Caco-2 (cell line): ENCODE measurements around the gene ADAMTSL4. TPM values are rescaled to one million over a fixed set of nuclear protein-coding genes. Genes with fewer than 3 reads are reported as not detected.

ENCODE experiments used
- BruUV-seq: library from RNA; stranded (reverse); fragments of 400-500 nt; replicated peaks from 2 replicates; lab custom pipeline; 2021; lab: Mats Ljungman, UMichigan
- CTCF ChIA-PET: fragments of 300-600 bp; sonication (Branson Sonifier 250); formaldehyde crosslinking; loops from one replicate; lab custom pipeline; 2022; ENCODE audit warnings: antibody characterized with exemption; lab: Charles Lee
- POLR2A ChIA-PET: fragments of 300-600 bp; sonication (Branson Sonifier 250); formaldehyde crosslinking; loops from one replicate; lab custom pipeline; 2022; ENCODE audit warnings: antibody characterized with exemption; lab: Charles Lee
- DNase-seq, 2 experiments: peaks; one replicate each; pipeline versions ENCODE4 v3.0.0 to v3.0.0-alpha.2; 2020 to 2022
- H3K27me3 ChIP-seq: replicated peaks from 2 replicates; pipeline ENCODE4 v1.6.0; 2011; ENCODE audit warnings: low read length; ENCODE audit not compliant: control insufficient read depth, insufficient read depth
- H3K36me3 ChIP-seq: 2 replicates; pipeline ENCODE4 v1.5.1; 2011; ENCODE audit warnings: low read length; ENCODE audit not compliant: control insufficient read depth, insufficient read depth
- H3K4me1 ChIP-seq: fragments of 250-450 bp; sonication (Bioruptor Pico); 2 replicates; pipeline ENCODE4 v1.5.1; 2020; ENCODE audit warnings: mild to moderate bottlenecking
- H3K4me3 ChIP-seq: 2 replicates; pipeline ENCODE4 v1.5.1; 2011; ENCODE audit warnings: low read depth, mild to moderate bottlenecking, control low read depth, low read length
- H3K9me3 ChIP-seq: fragments of 250-450 bp; sonication (Bioruptor Pico); 2 replicates; pipeline ENCODE4 v1.5.1; 2020; ENCODE audit warnings: mild to moderate bottlenecking, moderate library complexity
- H3K27ac Mint-ChIP-seq: one replicate; pipeline ENCODE4 v1.8.0; 2022; ENCODE audit warnings: mixed read lengths; ENCODE audit not compliant: unreplicated experiment
- H3K27me3 Mint-ChIP-seq: one replicate; pipeline ENCODE4 v1.8.0; 2022; ENCODE audit warnings: mixed read lengths; ENCODE audit not compliant: insufficient read depth, unreplicated experiment
- H3K36me3 Mint-ChIP-seq: one replicate; pipeline ENCODE4 v1.8.0; 2022; ENCODE audit warnings: mild to moderate bottlenecking, mixed read lengths; ENCODE audit not compliant: insufficient read depth, unreplicated experiment
- H3K4me1 Mint-ChIP-seq: one replicate; pipeline ENCODE4 v1.8.0; 2022; ENCODE audit warnings: low read depth, mixed read lengths; ENCODE audit not compliant: unreplicated experiment
- H3K4me3 Mint-ChIP-seq: one replicate; pipeline ENCODE4 v1.8.0; 2022; ENCODE audit warnings: mild to moderate bottlenecking, moderate library complexity, mixed read lengths; ENCODE audit not compliant: unreplicated experiment
- H3K9me3 Mint-ChIP-seq: one replicate; pipeline ENCODE4 v1.8.0; 2022; ENCODE audit warnings: mixed read lengths; ENCODE audit not compliant: unreplicated experiment
- intact Hi-C: fragments of 100-400 bp; cut with micrococcal nuclease; formaldehyde crosslinking; loops from one replicate; pipeline ENCODE4 v1.10.0; 2022; ENCODE audit not compliant: unreplicated experiment
- total RNA-seq: library from RNA; stranded (reverse); gene quantifications from 2 replicates; pipeline ENCODE4 v1.2.3, GENCODE V29; 2022
- TF ChIP-seq, protein P1 (sequence below), 2 experiments: fragments of 200-600 bp in 1 of 2; IDR thresholded peaks; 1 replicate in 1 of 2; 2 replicates in 1 of 2; pipeline versions ENCODE4 v1.5.1 to v1.8.0; 2011 to 2022; ENCODE audit warnings: antibody characterized with exemption in 1 of 2, control low read depth in 1 of 2, inconsistent platforms in 1 of 2, low read depth in 1 of 2, low read length in 1 of 2, mild to moderate bottlenecking in 1 of 2, moderate library complexity in 1 of 2; ENCODE audit not compliant: insufficient read depth in 1 of 2, severe bottlenecking in 1 of 2, unreplicated experiment in 1 of 2

ADAMTSL4 gene
- total RNA-seq, 1 experiment from 2014 or later = 17.6 TPM

DNA sequence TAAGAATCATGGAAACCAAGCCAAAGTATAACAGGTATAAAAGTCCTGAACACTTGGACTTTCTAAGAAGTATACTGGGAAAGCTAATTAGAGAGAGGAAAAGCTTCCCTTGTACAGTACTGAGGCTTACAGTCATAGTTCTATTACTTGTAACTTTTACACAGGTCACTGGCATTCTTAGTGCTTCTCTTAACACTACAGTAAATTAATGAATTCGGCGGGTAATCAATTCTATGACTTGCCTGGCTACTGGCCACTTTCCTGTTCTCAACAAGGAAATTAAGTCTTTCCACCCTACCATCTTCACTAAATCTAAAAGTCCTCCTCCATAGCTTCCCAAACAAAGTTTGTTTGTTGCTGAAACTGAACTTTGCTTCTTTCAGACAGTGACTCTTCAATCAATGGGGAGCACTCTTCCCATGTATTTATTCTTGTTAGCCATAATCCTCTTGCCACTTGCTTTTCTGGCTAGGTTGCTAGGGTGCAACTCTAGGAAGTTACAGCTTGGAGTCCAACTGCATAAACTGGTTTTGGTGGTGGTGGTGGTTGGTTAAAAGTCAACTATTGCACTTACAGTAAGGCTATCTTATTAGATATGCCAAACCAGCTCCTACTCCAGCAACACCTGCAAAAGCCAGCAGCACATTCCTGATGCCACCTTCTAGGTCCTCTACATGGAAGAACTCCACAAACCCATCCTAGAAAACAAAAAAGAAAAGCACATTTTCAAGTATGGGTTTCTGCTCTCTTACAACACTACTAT lies 27.8 kb downstream of the ADAMTSL4 start:
- H3K36me3 ChIP-seq = peaks cover 3% of the 10 kb centered on the region
- no peak for DNase-seq
- H3K4me3 ChIP-seq = peak overlapping the region; percentile 95
- H3K4me1 ChIP-seq = peaks cover 45% of the 10 kb centered on the region
- intact Hi-C loops = no loop called here
- H3K4me3 Mint-ChIP-seq = peak overlapping the region; percentile 100
- TF ChIP-seq, protein P1, sequence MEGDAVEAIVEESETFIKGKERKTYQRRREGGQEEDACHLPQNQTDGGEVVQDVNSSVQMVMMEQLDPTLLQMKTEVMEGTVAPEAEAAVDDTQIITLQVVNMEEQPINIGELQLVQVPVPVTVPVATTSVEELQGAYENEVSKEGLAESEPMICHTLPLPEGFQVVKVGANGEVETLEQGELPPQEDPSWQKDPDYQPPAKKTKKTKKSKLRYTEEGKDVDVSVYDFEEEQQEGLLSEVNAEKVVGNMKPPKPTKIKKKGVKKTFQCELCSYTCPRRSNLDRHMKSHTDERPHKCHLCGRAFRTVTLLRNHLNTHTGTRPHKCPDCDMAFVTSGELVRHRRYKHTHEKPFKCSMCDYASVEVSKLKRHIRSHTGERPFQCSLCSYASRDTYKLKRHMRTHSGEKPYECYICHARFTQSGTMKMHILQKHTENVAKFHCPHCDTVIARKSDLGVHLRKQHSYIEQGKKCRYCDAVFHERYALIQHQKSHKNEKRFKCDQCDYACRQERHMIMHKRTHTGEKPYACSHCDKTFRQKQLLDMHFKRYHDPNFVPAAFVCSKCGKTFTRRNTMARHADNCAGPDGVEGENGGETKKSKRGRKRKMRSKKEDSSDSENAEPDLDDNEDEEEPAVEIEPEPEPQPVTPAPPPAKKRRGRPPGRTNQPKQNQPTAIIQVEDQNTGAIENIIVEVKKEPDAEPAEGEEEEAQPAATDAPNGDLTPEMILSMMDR (IDR thresholded peaks at IDR 0.05; ENCODE audit: insufficient read depth in 1 of 2, low read depth in 1 of 2, low read length in 1 of 2, severe bottlenecking in 1 of 2, unreplicated experiment in 1 of 2) = no peak
- no peaks in the 10 kb centered on the region for H3K9me3 Mint-ChIP-seq
- ChIA-PET CTCF (interaction anchor here (1.0 to 5.1 kb wide), 2 partner anchors 15 to 61 kb away, joined by 3 to 51 read pairs; partner anchors contain the start of gene FALEC), POLR2A (interaction anchor here (0.6 to 6.2 kb wide), 4 partner anchors 14 to 430 kb away, joined by 4 to 152 read pairs (median 6); partner anchors contain the start of gene MINDY1)
- H3K27me3 ChIP-seq = no peaks in the 10 kb centered on the region
- BruUV-seq = no TSS peak
- peak overlapping the region; percentile 98 for H3K27ac Mint-ChIP-seq
- H3K9me3 ChIP-seq = no peaks in the 10 kb centered on the region
- no peaks in the 10 kb centered on the region for H3K27me3 Mint-ChIP-seq
- H3K4me1 Mint-ChIP-seq = peaks cover 34% of the 10 kb centered on the region
- peaks cover 77% of the 10 kb centered on the region for H3K36me3 Mint-ChIP-seq

DNA sequence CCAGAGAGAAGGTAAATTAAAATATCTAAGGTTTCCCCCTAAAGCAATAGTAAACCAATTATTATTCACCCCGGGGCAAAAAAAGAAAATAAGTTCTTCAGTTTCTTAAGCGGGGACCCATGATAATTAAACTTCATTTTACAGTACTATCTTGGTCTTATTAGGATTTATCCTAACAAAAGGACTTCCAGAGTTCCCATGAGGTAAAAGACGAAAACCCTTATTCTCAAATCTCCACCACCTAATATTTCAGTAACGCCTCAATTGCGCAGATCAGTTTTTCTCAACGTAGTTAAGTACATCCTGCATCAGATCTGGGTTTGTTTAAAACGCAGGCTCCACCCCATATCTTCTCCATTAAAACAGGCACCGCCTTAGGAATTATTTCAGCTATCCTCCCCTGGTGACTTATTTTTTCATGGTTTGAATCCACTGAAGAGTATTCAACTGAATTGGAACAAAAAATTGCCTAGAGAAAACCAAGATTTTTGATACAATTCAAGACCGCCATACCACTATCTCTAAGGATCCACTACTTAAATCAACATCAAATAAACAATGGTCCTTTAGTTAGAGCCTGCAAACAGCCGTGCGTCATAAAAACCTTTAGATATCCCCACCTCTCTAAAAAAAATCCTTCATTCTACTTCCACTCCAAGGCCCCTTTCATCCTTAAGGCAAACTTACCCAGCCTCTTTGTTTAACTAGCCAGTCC lies 28.5 kb downstream of the ADAMTSL4 start:
- peak overlapping the region; percentile 98 for H3K27ac Mint-ChIP-seq
- H3K27me3 ChIP-seq = no peaks in the 10 kb centered on the region
- POLR2A ChIA-PET = interaction anchor here (0.6 to 6.2 kb wide), 6 partner anchors 9 to 429 kb away, joined by 4 to 152 read pairs (median 34); partner anchors contain the start of genes ENSA and MINDY1
- no peaks in the 10 kb centered on the region for H3K9me3 ChIP-seq
- TF ChIP-seq, protein P1 (IDR thresholded peaks at IDR 0.05; ENCODE audit: insufficient read depth in 1 of 2, low read depth in 1 of 2, low read length in 1 of 2, severe bottlenecking in 1 of 2, unreplicated experiment in 1 of 2) = no peak
- peaks cover 34% of the 10 kb centered on the region for H3K4me1 Mint-ChIP-seq
- peak overlapping the region; percentile 100 for H3K4me3 Mint-ChIP-seq
- no peak for DNase-seq
- H3K4me1 ChIP-seq = peaks cover 42% of the 10 kb centered on the region
- CTCF ChIA-PET = interaction anchor here (5.1 kb wide), 1 partner anchor 16 kb away, joined by 51 read pairs; no protein-coding TSS in a partner anchor
- intact Hi-C loops = loop anchor here (2.0 kb wide), 3 partner anchors 27 to 51 kb away; partner anchors contain the start of gene ENSA
- H3K27me3 Mint-ChIP-seq = no peaks in the 10 kb centered on the region
- peaks cover 70% of the 10 kb centered on the region for H3K36me3 Mint-ChIP-seq
- TSS peak; percentile 22 for BruUV-seq
- H3K36me3 ChIP-seq = peaks cover 3% of the 10 kb centered on the region
- H3K4me3 ChIP-seq = peak overlapping the region; percentile 95
- H3K9me3 Mint-ChIP-seq = no peaks in the 10 kb centered on the region
